ENCODE results near the gene SLC5A11. TPM values are rescaled to one million over a fixed set of nuclear protein-coding genes. Genes with fewer than 3 reads are reported as not detected.

Gene SLC5A11
- total and polyA plus RNA-seq, 2 of the 13 experiments (the other 11 are each of a cell fraction or from before 2014, with no cell fraction given), result 1.2 to 3.3 TPM

- Histone ChIP-seq H3K9ac (ENCODE audit: insufficient read depth, low read depth, low read length) (no peak overlapping the region), H2AFZ (ENCODE audit: low read length) (no peak overlapping the region), H3K4me1 (ENCODE audit: insufficient read depth, low read length) (peaks cover 9% of the 10 kb centered on the region; the same call in 1 of the 2 replicates), H3K27me3 (ENCODE audit: control insufficient read depth in 1 of 2, insufficient read depth in 2 of 2, low read length in 2 of 2) (no peaks in the 10 kb centered on the region), H3K79me2 (ENCODE audit: insufficient read depth, low read length) (no peaks in the 10 kb centered on the region), H3K36me3 (replicated peaks in 1 of 2; ENCODE audit: control insufficient read depth in 1 of 2, insufficient read depth in 2 of 2, low read length in 2 of 2) (peaks cover 50 to 80% of the 10 kb centered on the region in 2 experiments), H3K4me3 (replicated peaks in 1 of 3; ENCODE audit: insufficient read depth in 1 of 3, low read depth in 2 of 3, low read length in 3 of 3) (no peak overlapping the region), H3K9me3 (ENCODE audit: low read length) (no peaks in the 10 kb centered on the region), H3K4me2 (ENCODE audit: low read depth, low read length) (no peak overlapping the region), H4K20me1 (ENCODE audit: insufficient read depth, low read length) (no peaks in the 10 kb centered on the region), H3K27ac (ENCODE audit: extremely low read length, insufficient read depth, low read length) (no peak overlapping the region)
- intact Hi-C loops (cut with micrococcal nuclease; ENCODE audit: unreplicated experiment) (no loop called here), in situ Hi-C loops (cut with HindIII; ENCODE audit: extremely low pct_ligation_motif_present, low pct_unique_long_range_greater_than_20kb) (no loop called here)
- 94% methylated on average over 10 of the region's 10 CpGs for WGBS (ENCODE audit: low lambda C conversion rate)
- POLR2A ChIA-PET, result interaction anchor here (0.6 kb wide), 1 partner anchor 9 kb away, joined by 3 read pairs; no protein-coding TSS in a partner anchor
- no peak for FAIRE-seq
- CTCF ChIA-PET (ENCODE audit: low intra/inter-chr PET ratio, low total read pairs), result no interaction called here
- peak; percentile 20 for ATAC-seq
- no peak for DNase-seq (ENCODE audit: low spot score)
- no TSS peak for BruUV-seq (replicated peaks)
- TF ChIP-seq SIN3B (IDR thresholded peaks at IDR 0.05; ENCODE audit: low read length) (no peak), HES4 (CRISPR knock-in tag; IDR thresholded peaks at IDR 0.05; ENCODE audit: borderline replicate concordance) (no peak), ZNF124 (CRISPR knock-in tag; IDR thresholded peaks at IDR 0.05) (no peak), KDM4B (CRISPR knock-in tag; IDR thresholded peaks at IDR 0.05) (no peak), CENPBD1 (CRISPR knock-in tag; IDR thresholded peaks at IDR 0.05; ENCODE audit: borderline replicate concordance, low read depth) (no peak), FOXP4 (CRISPR knock-in tag; IDR thresholded peaks at IDR 0.05) (no peak), KLF11 (CRISPR knock-in tag; IDR thresholded peaks at IDR 0.05) (no peak), ZNF850 (CRISPR knock-in tag; conservative IDR thresholded peaks at IDR 0.05) (no peak), SOX6 (IDR thresholded peaks at IDR 0.05) (no peak), SOX6 (CRISPR knock-in tag; IDR thresholded peaks at IDR 0.05) (no peak), SAFB2 (CRISPR knock-in tag; IDR thresholded peaks at IDR 0.05; ENCODE audit: borderline replicate concordance, low read depth) (no peak), ZFP62 (CRISPR knock-in tag; IDR thresholded peaks at IDR 0.05) (no peak), SMAD3 (CRISPR knock-in tag; IDR thresholded peaks at IDR 0.05) (no peak)
Observed at GRCh38 chr16:24822542-24822941, 23.2 kb upstream of the SLC5A11 start.

Data from HepG2 (cell line).